ENCODE measurements around the gene POLR1A. TPM values are rescaled to one million over a fixed set of nuclear protein-coding genes. Genes with fewer than 3 reads are reported as not detected.

The POLR1A gene
- total RNA-seq, 1 donor from 2014 or later: 43.6 TPM

- no peak for DNase-seq (ENCODE audit: low spot score)
These were observed 121.9 kb downstream of the POLR1A start for GRCh38 chr2:85983766-85984165.

DNA sequence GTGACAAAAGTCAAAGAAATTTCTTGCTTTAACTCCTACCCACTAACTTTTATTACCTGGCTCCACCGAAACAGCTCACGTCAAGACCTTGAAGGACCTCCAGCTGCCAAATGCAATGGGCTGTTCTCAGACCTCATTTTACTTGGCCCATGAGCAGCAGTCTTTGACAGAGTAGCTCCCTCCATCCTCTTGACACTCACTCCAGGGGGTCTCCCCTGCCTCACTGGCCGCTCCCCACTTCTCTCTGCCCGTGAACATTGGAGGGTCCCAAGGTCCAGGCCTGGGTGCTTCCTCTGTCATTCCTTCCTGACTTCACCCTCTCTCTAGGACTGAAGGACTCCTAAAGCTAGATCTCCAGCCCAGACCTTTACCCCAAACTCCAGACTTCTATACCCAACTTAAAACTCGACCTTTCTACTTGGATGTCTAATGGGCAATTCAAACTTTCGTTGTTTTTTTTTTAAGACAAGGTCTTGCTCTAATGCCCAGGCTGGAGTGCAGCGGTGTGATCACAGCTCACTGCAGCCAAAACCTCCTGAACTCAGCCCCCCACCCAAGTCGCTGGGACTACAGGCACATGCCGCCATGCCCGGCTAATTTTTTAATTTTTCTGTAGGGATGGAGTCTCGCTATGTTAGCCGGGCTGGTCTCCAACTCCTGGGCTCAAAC lies 124.0 kb downstream of the POLR1A start:
- no peak for DNase-seq (ENCODE audit: low spot score)

DNA sequence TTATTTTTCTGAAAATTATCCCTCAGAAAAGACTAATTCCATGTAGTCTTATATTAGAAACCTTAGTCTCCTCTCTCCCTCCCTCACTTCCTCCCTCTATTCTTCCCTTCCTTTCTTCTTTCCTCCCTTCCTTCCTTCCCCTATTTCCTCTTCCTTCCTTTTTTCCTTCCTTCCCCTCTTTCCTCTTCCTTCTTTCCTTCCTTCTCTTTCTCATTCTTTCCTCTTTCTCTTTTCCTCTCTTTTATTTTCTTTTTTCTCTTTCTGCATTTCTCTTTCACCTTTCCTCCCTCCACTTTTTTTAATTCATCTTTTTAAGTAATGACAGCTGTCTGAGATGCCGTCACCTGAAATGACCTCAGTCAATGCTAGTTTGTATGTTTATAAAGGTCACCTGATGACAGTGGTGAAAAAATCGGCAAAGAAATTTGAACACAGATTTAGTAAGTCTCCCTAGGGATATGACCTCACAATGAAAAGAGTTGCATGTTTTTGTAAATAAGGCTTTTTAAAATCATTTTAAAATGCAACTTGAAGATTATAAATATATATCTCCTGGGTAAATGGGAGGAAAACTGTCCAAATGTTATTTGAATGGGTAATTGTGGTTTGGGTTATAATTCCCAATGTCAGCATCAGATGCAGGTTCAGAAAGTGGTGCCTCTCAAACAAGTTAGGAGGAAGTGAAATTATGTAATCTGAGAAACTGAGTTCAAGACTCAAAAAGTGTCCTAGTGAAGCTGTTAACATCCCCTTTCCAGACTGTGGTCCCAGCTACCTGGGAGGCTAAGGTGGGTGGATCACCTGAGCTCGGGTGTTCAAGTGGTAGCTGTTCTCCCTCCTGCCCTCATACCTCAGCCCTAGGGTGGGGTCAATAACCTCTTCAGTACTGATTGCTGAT lies 126.6 kb downstream of the POLR1A start:
- no peak for DNase-seq (ENCODE audit: low spot score)

GRCh38 chr2:85976106-85976920 lies 129.4 kb downstream of the POLR1A start:
- peak; percentile 41 for DNase-seq (ENCODE audit: low spot score)

- no peak for DNase-seq (ENCODE audit: low spot score)
These were observed 130.1 kb downstream of the POLR1A start for GRCh38 chr2:85975581-85975980.

GRCh38 chr2:85974390-85974789 lies 131.3 kb downstream of the POLR1A start:
- no peak for DNase-seq (ENCODE audit: low spot score)

GRCh38 chr2:85972355-85972754 lies 133.3 kb downstream of the POLR1A start:
- DNase-seq (ENCODE audit: low spot score): no peak

DNA sequence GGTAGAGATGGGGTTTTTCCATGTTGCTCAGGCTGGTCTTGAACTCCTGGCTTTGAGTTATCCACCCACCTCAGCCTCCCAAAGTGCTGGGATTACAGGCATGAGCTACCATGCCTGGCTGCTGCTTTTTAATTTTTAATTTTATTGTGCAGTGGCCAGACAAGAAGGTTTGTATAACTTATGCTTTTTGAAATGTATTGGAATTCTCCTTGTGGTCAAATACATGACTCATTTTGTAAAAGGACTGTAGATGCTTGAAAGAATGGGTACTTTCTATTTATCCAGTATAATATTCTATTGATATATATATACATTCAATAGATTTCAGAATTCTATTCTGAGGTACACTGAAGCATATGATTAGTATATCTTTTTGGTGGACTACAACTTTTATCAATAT lies 134.3 kb downstream of the POLR1A start:
- no peak for DNase-seq (ENCODE audit: low spot score)

Other genes with a start within 250 kb of the POLR1A start
- 33.1 TPM for gene ST3GAL5, start 216.9 kb downstream of the POLR1A start, total RNA-seq
- 73.5 TPM for gene PTCD3, start 349 bp upstream of the POLR1A start, total RNA-seq
- 85.2 TPM for gene IMMT, start 89.6 kb upstream of the POLR1A start, total RNA-seq
- gene MRPL35, start 93.6 kb upstream of the POLR1A start, total RNA-seq: 30.9 TPM
- 0.96 TPM for gene REEP1, start 231.7 kb upstream of the POLR1A start, total RNA-seq